ENCODE results near the gene ADRB2.
A peak's percentile ranks its signal among the peaks of the same experiment; 100 is the strongest.
"Not testable (repeated sequence)": the region's sequence is repeated elsewhere in the genome, so short reads cannot be mapped to it uniquely, and the experiment has no call there.

ADRB2 gene

GRCh38 chr5:148856424-148856823 lies 30.0 kb downstream of the ADRB2 start:
- DNase-seq, result no peak

DNA sequence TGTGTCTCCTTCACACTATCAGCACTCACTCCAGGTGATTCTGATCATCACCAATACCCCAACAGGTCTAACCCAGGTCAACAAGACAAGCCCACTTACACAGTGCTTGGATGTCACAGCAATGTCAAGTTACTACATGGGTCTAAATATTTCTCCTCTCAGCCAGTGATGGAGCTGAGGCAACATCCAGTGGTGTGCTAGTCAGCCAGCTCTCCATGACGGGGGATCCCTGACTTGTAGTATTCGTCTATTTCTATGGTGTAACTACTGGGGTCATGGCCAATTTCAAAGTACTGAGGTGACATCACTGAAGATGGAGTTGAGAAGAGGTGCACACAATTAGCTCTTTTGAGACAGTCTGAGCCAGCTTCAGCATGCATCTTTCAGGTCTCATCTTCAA lies 31.1 kb downstream of the ADRB2 start:
- DNase-seq, result no peak

GRCh38 chr5:148858106-148858505 lies 31.7 kb downstream of the ADRB2 start:
- DNase-seq, result no peak

- DNase-seq, result no peak
Observed at GRCh38 chr5:148858547-148858946, 32.1 kb downstream of the ADRB2 start.

GRCh38 chr5:148859703-148860102 lies 33.3 kb downstream of the ADRB2 start:
- DNase-seq, result no peak

DNA sequence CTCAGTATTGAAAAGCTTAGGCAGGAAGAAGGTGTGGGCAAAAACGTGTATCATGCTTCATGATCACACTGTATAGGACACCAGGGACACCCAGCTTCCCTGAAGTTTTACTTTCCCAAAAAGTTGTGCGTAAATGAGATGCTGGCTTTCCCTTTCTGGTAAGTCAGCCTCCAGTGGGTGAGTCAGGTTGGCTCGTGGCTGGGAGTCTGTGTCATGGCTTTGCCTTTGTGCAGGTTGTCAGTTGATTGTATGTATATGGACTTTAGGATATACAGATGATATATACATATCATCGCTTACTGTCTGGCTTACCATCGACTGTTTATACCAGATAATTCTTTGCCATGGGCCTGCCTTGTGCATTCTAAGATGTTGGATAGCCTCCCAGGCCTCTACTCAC lies 34.2 kb downstream of the ADRB2 start:
- no peak for DNase-seq

- DNase-seq, result no peak
Observed at GRCh38 chr5:148861088-148861487, 34.7 kb downstream of the ADRB2 start.

DNA sequence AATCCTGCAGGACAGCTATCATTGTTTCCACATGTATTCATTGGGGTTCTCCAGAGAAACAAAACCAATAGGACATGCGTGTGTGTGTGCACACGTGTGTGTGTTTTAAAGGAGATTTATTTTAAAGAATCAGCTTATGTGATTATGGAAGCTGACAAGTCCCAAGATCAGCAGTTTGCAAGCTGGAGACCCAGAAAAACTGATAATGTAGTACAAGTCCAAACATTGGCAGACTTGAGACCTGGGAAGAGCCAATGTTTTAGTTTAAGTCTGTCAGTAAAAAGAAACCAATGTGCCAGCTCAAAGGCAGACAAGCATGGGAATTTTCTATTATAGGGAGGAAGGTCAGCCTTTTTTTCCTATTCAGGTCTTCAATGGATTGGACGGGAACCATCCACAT lies 35.3 kb downstream of the ADRB2 start:
- no peak for DNase-seq

- DNase-seq, result no peak
Observed at GRCh38 chr5:148864113-148864841, 37.9 kb downstream of the ADRB2 start.

DNA sequence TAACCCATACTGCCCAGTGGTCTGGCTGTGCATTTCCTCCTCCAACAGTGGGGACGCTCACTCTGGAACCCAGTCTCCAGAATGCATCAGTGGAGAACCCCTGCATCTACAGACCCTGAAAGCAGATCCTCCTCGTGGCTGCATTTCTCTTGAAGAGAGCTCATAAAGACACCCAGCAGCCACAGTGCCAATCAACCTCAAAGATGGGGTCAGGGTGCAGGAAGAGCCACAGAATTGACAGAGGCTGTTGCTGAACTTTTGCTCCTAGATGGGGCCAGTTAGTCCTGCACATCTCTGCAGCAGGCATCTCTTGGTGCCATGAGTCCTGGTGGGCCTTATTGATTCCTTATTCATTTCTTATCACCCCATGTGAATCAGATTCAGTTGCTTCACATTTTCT lies 39.6 kb downstream of the ADRB2 start:
- DNase-seq, result no peak

DNA sequence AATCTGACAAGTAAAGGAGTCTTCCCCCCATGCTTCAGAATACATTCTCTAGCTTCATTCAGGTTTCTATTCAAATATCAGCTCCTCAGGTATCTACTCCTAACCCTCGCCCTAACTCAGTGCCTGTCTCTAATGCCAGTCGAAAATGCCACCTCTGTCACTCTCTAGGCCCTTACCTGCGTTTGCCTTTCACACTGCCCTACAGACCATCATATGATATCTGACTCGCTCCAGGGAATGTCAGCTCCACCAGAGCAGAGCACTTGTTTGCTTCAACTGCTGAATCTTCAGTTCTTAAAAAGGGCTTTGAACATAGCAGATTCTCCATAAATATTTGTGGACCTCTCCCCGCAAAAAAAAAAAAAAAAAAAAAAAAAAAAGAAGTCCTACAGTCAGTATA lies 46.7 kb downstream of the ADRB2 start:
- no peak for DNase-seq

GRCh38 chr5:148873690-148874485 lies 47.5 kb downstream of the ADRB2 start:
- no peak for DNase-seq

- DNase-seq, result peak; percentile 24
Observed at GRCh38 chr5:148875205-148875875, 48.9 kb downstream of the ADRB2 start.

DNA sequence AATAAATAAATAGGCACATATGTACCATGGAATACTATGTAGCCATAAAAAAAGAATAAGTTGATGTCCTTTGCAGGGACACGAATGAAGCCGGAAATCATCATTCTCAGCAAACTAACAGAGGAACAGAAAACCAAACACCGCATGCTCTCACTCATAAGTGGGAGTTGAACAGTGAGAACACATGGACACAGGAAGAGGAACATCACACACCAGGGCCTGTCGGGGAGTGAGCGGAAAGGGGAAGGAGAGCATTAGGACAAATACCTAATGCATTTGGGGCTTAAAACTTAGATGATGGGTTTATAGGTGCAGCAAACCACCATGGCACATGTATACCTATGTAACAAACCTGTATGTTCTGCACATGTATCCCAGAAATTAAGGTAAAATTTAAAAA lies 51.0 kb downstream of the ADRB2 start:
- not testable (repeated sequence) for DNase-seq

Measured in HCEC 1CT (cell line).